Measurements from ENCODE around the gene MAD1L1.

MAD1L1 gene

GRCh38 chr7:2192831-2193534 lies 39.8 kb downstream of the MAD1L1 start:
- H3K4me3 ChIP-seq (replicated peaks; ENCODE audit: low read depth, low read length), result no peak overlapping the region
- no peak for DNase-seq (ENCODE audit: extremely low read depth, low read depth)

GRCh38 chr7:2191016-2191415 lies 41.7 kb downstream of the MAD1L1 start:
- H3K4me3 ChIP-seq (replicated peaks; ENCODE audit: low read depth, low read length), result no peak overlapping the region
- no peak for TF ChIP-seq CTCF (IDR thresholded peaks at IDR 0.05; ENCODE audit: low read depth, low read length, missing control alignments)
- DNase-seq (ENCODE audit: extremely low read depth, low read depth), result no peak

More at GRCh38 chr7:2192831-2193534, 39.8 kb downstream of the MAD1L1 start:
- no peak for TF ChIP-seq CTCF (IDR thresholded peaks at IDR 0.05; ENCODE audit: low read depth, low read length, missing control alignments)

- no peak for DNase-seq (ENCODE audit: extremely low read depth, low read depth)
- no peak overlapping the region for H3K4me3 ChIP-seq (replicated peaks; ENCODE audit: low read depth, low read length)
- no peak for TF ChIP-seq CTCF (IDR thresholded peaks at IDR 0.05; ENCODE audit: low read depth, low read length, missing control alignments)
Observed at GRCh38 chr7:2190531-2190930, 42.2 kb downstream of the MAD1L1 start.

GRCh38 chr7:2186166-2186565 lies 46.6 kb downstream of the MAD1L1 start:
- no peak for DNase-seq (ENCODE audit: extremely low read depth, low read depth)
- TF ChIP-seq CTCF (IDR thresholded peaks at IDR 0.05; ENCODE audit: low read depth, low read length, missing control alignments), result no peak

GRCh38 chr7:2185715-2186114 lies 47.0 kb downstream of the MAD1L1 start:
- DNase-seq (ENCODE audit: extremely low read depth, low read depth), result no peak
- H3K4me3 ChIP-seq (replicated peaks; ENCODE audit: low read depth, low read length), result no peak overlapping the region
- TF ChIP-seq CTCF (IDR thresholded peaks at IDR 0.05; ENCODE audit: low read depth, low read length, missing control alignments), result no peak

More at GRCh38 chr7:2186166-2186565, 46.6 kb downstream of the MAD1L1 start:
- no peak overlapping the region for H3K4me3 ChIP-seq (replicated peaks; ENCODE audit: low read depth, low read length)

GRCh38 chr7:2182461-2182860 lies 50.3 kb downstream of the MAD1L1 start:
- DNase-seq (ENCODE audit: extremely low read depth, low read depth), result no peak
- TF ChIP-seq CTCF (IDR thresholded peaks at IDR 0.05; ENCODE audit: low read depth, low read length, missing control alignments), result no peak
- no peak overlapping the region for H3K4me3 ChIP-seq (replicated peaks; ENCODE audit: low read depth, low read length)

Measured in HFF-Myc (cell line).